ENCODE results near the gene B4GALT1. TPM values are rescaled to one million over a fixed set of nuclear protein-coding genes. Genes with fewer than 3 reads are reported as not detected.

The B4GALT1 gene
- total and polyA plus RNA-seq, 7 donors, result 20.3 to 107 (median 25.5) TPM

DNA sequence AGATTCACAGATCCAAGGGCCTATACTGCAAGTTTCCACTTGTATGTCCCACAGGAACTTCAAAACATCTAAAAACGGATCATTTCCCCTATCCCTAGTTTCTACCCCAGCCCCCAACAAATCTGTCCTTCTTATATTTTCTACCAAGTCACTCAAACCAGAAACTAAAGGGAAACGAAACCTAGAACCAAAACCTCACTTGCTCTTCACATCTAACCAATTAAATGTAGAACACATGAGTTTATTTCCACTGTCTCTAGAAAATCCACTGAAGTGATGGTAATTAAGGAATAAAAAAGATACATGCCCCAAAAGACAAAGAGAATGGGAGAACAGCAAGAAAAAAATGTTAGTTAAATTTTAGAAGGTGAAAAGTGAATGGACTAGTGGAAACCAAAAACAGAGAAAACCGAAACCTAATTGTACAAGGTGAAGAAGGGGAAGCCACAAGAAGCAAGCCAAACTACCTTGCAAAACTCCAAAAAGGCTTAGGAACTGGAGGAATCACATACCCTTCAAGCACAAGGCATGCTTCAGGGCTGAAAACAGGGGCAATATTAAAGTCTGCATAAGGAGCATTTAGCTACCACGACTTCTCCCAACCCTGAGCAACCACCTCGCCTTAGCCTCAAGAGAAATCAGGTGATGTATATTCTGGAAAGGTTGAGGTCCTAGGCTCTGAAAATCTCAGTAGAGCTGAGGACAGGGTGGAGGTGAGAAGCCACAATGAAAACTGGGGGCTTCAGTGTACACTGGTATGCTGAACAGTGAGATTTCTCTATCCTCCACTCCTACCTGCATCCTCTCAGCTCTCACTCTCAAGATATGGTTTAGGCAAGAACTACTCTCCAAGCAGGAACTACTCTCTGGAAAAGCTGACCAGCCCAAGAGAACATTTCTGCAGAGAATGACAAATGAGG, 101.7 kb downstream of the B4GALT1 start:
- H3K4me3 ChIP-seq, result no peak overlapping the region
- no peak overlapping the region for H3K27ac ChIP-seq
- TF ChIP-seq POLR2AphosphoS5 (IDR thresholded peaks at IDR 0.05), result no peak
- peaks cover 5 to 100% (median 56%) of the 10 kb centered on the region in 4 donors for H3K36me3 ChIP-seq
- no peaks in the 10 kb centered on the region for H3K4me1 ChIP-seq
- WGBS, 2 donors, result 82 to 91% methylated on average over 5 of the region's 5 CpGs
- no peak for DNase-seq
- H3K9me3 ChIP-seq, result no peaks in the 10 kb centered on the region
- intact Hi-C loops (cut with DNase I), result no loop called here
- H3K27me3 ChIP-seq, result no peaks in the 10 kb centered on the region

Small RNA genes lying within 50 kb of the gene (small RNA-seq; reads per million reads assigned to genes)
- 0 reads per million in 3 donors for gene RNU4ATAC15P

Other genes with a start within 250 kb of the B4GALT1 start
- gene APTX, start 165.7 kb downstream of the B4GALT1 start, total RNA-seq, result 10 to 100 TPM; 11.4 to 27.1 (median 18.0) TPM
- gene APTX, start 165.7 kb downstream of the B4GALT1 start, polyA plus RNA-seq, result 10 to 100 TPM; 21.6 to 32.3 (median 24.7) TPM
- gene DNAJA1, start 142.1 kb downstream of the B4GALT1 start, total RNA-seq, result 100 to 1,000 TPM in 1 of 4 donors, 10 to 100 TPM in 3; 49.0 to 102 (median 76.6) TPM
- gene DNAJA1, start 142.1 kb downstream of the B4GALT1 start, polyA plus RNA-seq, result 10 to 100 TPM; 59.5 to 94.6 (median 71.1) TPM
- 10 to 100 TPM; 15.0 to 22.3 (median 20.1) TPM for gene SMU1, start 90.7 kb downstream of the B4GALT1 start, total RNA-seq
- 10 to 100 TPM in 2 of 3 donors, 1 to 10 TPM in 1; 8.4 to 11.9 (median 10.4) TPM for gene SMU1, start 90.7 kb downstream of the B4GALT1 start, polyA plus RNA-seq
- not detected for gene SPINK4, start 72.8 kb upstream of the B4GALT1 start, total RNA-seq
- gene SPINK4, start 72.8 kb upstream of the B4GALT1 start, polyA plus RNA-seq, result 1,000 to 10,000 TPM in 1 of 3 donors, 100 to 1,000 TPM in 1, 10 to 100 TPM in 1; 26.4 to 1,105 (median 121) TPM
- 100 to 1,000 TPM in 3 of 4 donors, 10 to 100 TPM in 1; 93.3 to 164 (median 135) TPM for gene BAG1, start 97.4 kb upstream of the B4GALT1 start, total RNA-seq
- gene BAG1, start 97.4 kb upstream of the B4GALT1 start, polyA plus RNA-seq, result 100 to 1,000 TPM; 105 to 243 (median 198) TPM
- 10 to 100 TPM; 54.6 to 79.6 (median 64.3) TPM for gene CHMP5, start 97.7 kb upstream of the B4GALT1 start, total RNA-seq
- gene CHMP5, start 97.7 kb upstream of the B4GALT1 start, polyA plus RNA-seq, result 100 to 1,000 TPM in 2 of 3 donors, 10 to 100 TPM in 1; 80.6 to 307 (median 183) TPM
- 10 to 100 TPM; 34.3 to 40.7 (median 38.6) TPM for gene NFX1, start 123.2 kb upstream of the B4GALT1 start, total RNA-seq
- 10 to 100 TPM; 15.7 to 18.6 (median 17.7) TPM for gene NFX1, start 123.2 kb upstream of the B4GALT1 start, polyA plus RNA-seq
- gene AQP7, start 235.2 kb upstream of the B4GALT1 start, total RNA-seq, result 1 to 10 TPM in 2 of 4 donors, under 1 TPM in 1, not detected in 1; 0.33 to 8.6 (median 2.8) TPM
- gene AQP7, start 235.2 kb upstream of the B4GALT1 start, polyA plus RNA-seq, result 10 to 100 TPM in 1 of 3 donors, 1 to 10 TPM in 2; 2.4 to 14.6 (median 8.6) TPM

All from sigmoid colon (tissue), 7 donors.